Hematopoietic multipotent progenitor cell treated with erythropoietin and hydrocortisone succinate and interleukin-3 and kit ligand, for 17 days (in vitro differentiated cells): ENCODE measurements around the gene INS.
A peak's percentile ranks its signal among the peaks of the same experiment; 100 is the strongest.

ENCODE experiments used
- DNase-seq: peaks from one replicate; pipeline ENCODE4 v3.0.0-alpha.2; 2015; ENCODE audit warnings: low spot score

Gene INS

DNA sequence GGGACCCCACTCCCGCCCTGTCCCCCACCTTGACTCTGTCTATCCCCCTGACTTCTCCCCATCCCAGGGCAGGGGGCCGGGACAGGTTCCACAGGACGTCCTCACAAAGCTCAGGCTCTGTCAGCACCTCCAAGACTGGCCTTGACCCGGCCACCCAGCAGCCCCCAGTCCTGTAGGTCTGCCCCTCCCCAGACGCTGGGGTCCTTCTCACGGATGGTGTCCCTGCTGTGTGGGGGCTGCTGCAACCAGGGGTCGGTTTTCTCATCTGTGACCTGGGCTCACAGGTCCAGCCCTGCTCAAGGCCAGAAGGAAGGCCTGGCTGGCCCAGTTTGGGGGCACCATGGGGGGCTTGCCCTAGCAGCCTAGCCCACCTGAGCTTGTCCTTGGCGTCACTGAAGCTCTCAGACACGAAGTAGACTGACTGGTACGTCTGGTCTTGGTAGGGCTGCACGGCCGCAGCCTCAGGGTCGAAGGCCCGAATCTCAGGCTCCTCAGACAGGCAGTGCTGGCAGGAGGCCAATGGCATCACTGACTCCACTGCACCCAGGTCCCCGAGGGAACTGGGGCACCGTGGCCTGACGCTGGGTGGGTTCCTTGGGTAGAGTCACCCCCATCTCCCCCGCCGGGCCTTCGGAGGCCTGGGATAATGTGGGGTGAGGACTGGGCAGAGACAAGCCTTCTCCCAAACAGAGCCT is 4.0 kb upstream of the INS start:
- DNase-seq = no peak

DNA sequence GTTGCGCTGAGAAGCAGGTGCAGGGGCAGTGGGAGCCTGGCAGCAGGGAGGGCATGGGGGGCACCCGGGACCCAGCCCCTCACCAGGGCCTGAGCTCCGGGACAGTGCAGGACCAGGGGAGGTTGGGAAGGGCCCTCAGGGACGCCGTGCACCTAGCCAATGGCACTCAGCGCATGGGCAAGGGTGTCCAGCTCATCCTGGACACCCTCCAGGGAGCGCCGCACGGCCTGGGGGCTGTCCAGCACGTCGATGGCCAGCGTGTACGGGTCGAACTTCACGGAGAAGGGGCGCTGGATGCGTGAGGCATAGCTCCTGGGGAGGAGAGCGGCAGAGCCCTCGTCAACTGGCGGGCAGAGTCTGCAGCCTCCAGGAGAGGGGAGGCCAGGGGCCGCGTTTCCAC is 3.1 kb upstream of the INS start:
- DNase-seq = no peak

DNA sequence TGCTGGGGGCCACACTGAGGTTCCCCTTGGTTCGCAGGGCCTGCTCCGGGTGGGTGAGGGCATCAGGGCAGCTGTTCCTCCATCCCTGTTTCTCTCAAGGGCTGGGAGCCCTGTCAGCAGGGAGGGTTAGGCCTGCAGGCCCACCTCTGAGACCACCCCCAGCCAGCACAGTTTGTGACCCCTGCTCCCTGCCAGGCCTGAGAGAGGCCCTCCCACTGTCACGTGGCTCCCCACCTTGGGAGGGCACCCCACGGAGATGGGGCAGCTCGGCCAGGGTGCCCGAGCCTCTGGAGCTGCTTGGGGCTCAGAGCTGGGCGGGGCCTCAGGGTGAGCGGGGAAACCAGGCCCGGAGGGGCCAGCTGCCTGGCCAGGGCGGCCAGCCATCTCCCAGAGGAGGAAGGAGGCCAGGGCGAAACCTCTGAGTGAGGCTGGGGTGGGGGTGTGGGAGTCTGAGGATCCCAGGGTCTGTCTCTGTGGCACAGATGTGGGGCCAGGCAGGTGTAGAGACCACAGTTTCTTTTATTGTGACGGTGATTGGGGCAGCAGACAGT is 2.5 kb upstream of the INS start:
- DNase-seq = no peak

DNA sequence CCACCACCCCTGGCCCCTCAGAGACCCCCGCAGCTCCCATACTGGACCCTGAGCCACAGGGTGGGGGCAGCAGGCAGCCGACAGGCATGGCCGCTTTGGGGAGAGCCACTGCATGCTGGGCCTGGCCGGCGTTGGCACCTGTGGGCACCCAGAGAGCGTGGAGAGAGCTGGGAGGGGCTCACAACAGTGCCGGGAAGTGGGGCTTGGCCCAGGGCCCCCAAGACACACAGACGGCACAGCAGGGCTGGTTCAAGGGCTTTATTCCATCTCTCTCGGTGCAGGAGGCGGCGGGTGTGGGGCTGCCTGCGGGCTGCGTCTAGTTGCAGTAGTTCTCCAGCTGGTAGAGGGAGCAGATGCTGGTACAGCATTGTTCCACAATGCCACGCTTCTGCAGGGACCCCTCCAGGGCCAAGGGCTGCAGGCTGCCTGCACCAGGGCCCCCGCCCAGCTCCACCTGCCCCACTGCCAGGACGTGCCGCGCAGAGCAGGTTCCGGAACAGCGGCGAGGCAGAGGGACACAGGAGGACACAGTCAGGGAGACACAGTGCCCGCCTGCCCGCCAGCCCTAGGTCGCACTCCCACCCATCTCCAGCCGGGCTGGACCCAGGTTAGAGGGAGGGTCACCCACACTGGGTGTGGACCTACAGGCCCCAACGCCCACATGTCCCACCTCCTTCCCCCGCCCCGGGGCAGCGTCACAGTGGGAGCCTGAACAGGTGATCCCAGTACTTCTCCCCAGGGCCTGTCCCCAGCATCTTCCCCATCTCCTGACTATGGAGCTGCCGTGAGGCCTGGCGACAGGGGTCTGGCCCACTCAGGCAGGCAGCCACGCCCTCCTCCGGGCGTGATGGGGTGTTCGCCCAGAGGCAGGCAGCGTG is 1.2 kb downstream of the INS start:
- DNase-seq = no peak

DNA sequence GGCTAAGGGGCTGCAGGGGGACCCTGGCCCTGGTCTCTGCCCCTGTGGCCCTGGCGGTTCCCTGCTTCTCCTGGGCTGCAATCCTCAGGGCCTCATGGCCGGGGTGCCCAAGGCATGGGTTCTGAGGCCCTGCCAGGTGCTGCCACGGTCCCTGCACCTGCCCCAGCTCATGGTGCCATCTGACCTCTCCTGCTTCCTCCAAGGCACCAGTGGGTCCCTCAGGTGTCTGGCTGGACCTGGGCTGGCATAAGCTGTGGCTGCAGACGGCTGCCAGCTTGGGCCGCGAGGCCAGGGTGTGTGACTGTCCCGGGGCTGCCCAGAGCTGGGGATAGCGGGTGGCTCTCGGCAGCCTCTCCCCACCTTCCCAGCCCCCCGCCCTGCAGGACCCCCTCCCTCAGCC is 2.0 kb downstream of the INS start:
- DNase-seq = no peak

DNA sequence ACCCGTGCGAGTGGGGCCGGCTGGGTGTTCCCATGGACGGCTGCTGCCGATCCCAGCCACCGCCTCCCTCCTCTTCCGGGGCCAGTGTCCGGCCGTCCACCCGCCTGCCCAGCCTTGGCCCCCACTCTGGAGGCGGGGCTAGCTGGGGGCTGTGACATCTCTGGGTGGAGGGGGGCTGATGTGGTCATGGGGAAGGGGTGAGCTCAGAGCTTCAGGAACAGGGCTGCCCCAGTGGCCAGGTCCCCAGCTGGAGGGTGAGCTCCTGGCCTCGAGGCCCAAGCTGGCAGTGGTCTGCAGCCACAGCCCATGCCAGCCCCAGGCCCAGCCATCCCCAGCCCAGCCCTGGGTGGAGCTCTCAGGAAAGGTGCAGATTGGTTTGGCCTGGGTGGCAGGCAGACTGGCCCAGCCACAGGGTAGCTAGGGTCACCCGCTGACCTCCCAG is 2.7 kb downstream of the INS start:
- no peak for DNase-seq

DNA sequence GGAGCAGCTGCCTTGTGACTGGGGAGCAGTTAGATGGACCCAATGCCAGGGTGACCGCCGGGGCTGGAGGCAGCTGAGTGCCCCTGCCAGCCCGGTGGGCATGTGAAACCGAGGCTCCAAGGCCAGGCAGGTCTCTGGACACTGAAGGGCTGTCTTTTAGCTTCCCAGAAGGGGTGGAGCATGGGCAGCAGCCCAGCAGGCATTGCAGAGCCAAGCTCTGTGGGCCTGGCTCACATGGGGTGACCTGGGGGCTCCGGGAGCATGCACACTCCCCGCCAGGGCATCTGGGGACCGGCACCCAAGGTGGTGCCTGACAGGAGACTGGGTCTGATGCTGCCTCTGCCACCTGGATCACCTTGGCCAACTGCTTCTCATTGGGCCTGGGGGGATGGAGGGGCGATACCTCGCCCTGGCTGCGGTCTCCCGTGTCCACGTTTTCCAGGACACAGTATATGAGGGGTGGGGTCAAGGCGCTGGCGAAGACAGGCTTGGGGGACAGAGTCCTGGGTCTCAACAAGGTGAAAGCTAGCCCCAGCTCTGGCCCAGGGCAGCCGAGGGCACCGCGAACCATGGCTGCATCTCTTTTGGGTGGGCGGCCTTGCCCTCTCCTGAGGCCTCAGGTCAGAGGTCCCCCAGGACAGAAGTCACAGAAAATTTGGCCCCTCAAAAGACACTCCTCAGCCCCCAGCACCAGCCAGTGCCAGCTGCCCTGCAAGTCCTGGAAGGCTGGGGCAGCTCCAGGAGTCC is 3.5 kb downstream of the INS start:
- DNase-seq = no peak

DNA sequence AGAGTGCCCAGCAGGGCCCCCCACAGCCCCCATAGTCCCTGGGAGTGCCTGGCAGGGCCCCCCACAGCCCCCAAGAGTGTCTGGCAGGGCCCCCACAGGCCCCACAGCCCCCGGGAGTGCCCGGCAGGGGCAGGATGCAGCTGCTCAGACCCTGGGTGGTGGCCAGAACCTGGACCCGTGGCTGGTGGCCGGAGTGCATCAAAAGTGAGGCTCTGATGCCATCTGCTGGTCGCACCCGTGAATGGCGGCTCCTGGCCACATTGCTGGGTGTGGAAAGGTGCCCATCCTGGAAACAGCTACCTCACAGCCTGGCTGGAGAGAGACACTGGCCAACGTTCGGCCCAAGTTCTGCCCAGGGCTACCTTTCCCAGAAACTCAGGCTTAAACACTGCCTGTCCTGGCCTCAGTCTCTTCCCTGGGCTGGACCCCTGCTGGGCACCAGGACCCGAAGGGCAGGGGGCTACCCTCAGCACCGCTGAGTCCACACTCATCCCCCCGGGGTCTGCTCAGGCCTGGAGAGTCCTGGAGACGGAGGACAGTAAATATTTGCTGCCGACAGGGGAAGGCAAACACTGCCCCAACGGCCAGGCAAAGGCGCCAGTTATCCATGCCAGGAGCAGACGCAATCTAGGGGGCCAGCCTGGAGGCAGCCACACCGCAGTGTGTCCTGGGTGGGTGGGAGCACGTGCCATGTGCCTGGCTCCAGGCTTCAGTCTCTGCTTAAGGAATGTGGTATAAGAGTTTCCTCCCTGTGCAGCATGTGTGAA is 4.4 kb downstream of the INS start:
- peak; percentile 54 for DNase-seq

DNA sequence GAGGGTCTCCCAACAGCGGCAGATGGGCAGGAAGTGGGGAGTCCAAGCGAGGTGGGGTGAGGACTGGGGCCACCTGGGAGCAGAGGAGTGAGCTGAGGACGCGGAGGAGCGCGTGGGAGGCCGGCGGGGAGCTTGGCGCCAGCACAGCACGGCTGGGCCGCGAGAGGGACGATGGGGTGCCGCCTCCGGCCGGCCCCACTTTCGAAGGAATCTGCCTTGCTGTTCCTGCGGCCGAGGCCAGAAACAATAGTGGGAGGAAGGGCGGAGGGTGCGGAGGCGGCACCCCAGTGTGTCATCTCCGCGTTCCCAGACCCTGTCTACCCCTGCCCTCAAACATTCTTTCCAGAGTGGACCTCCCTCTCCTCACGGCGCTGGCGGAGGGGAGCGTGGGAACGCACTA is 5.5 kb downstream of the INS start:
- no peak for DNase-seq

DNA sequence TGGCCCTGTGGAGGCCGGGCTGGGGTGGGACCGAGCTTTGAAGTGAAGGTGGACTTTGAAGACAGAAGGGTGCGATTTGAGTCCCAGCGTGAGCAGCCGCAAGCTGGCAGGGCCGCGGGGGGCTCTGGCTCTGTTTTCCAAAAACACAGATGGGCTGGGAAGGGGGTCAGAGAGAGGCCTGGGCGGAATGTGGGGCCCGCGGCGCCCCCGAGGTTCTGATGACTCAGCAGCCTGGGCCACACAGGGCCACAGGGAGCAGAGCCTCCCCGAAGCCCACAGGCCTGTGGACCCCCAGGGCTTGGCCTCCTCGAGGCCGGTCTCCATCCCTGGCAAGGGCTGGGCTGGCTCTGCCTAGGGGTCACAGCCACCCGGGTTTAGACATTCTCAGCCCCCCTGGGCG is 6.1 kb downstream of the INS start:
- DNase-seq = no peak

DNA sequence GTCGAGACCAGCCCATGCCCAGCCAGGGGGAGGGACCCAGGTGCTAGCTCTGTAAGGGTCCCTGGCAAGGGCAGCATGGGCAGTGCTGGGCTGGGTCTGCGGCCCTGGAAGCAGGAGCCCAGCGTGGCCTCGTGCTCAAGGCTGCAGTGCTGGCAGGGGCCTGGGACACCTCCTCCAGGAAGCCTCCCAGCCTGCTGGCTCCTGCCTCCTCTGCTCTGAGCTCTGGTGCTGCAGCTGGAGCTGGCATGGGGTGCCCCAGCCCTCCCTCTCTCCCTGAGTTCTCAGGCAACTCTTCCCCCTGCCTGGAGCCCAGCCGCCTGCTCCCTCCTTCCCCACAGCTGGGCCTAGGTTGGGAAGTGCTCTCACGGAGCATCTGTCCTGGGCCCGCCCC is 6.8 kb downstream of the INS start:
- DNase-seq = no peak

DNA sequence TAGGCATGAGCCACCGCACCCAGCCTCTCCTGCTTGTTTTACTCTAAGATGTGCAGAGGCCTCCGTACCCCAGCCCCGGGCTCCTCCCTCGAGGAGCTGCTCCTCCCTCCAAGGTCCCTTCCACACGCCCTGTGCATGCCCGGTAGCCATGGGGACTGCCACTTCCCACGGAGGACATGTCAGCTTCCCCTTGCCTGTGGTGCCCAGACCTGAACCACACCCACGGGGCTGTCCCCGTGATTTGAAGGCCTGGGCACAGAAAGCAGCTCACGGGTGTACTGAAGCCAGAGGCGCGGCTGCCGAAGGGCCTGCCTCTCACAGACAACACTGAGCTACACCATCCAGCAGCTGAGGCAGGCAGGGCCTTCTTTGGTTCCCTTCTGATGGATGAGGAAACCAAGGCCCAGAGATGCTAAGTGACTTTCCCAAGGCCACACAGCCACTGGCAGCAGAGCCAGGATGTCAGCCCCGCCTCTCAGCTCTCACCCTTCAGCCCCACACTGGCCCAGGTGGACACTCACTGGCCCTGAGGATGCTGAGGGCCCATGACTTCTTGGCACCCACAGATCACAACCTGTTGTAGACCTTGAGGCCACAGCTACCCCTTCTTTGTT is 7.3 kb downstream of the INS start:
- DNase-seq = no peak

DNA sequence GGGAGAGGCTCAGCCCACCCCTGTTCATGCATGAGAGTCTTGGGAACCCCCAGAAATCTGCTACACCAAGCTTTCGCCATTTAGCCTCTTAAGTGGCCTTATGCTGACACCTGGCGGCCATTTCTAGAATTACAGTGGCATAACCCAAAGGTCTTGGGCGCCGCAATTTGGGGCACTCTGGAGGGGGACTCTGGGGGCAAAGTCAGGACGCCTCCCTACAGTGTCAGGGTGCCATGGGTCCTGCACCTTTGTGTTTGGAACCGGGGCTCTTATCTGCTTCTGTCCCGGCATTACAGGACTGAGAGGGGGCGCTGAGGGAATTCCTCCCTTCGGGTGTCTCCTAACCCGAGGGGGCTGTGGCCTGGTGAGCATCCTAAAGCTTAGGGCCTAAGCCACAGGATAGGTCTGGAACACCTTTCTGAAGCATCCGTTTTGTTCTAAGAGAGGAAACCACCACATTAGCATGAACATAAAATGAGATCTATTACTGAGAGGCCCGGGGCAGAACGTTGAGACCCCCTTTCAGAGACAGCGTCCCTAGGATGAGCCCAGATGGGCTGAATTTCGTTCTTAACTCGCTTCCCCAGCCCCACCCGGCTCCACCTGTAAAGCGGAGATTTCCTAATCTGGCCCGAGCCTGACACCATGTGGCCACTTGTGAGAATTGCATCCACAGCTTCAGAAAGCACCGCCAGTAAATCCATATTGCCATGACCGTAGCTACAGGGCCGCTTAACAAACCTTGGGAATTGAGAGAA is 9.3 kb downstream of the INS start:
- peak; percentile 81 for DNase-seq

DNA sequence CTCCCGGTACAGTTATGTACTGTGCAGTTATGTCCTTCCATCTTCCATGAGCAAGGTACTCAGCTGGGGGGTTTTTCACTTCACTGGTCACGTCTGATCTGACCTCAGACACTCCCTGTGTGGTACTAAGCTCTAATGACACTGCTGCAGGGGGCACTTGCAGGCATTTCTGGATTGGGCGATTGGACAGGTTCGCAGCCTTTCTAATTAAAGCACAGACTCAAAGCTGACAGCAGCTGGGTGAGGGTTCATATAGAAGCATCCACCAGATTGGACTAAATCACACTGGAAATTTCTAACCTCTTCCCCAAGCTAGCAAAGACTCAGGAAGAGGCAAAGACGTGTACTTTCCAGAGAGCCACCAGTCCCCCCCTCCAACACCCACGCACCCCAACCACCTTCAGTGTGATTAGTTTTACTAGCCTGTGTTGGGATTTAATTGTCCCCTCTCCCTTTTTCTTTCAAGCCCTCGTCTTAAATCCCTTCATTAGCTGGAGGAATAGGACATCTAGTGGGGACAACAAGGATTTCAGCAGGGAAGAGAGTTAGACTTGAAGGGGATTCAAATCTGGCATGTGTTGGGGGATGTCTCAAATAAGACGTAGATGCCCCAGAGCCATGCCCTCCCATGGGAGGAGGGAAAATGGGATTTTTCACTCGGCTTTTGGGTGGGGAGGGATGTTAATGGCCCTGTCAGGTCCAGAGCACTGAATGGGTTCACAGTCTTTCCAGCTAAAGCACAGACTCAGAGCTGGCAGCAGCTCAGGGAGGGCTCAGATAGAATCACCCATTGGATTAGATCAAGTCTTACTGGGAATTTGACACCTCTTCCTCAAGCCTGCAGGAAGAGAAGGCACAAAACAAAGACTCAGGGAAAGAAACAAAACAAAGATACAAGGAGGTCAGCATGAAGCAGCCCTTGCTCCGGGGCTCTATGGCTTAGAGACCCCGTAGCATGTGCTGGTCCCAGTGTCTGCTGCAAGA is 10.9 kb downstream of the INS start:
- no peak for DNase-seq

DNA sequence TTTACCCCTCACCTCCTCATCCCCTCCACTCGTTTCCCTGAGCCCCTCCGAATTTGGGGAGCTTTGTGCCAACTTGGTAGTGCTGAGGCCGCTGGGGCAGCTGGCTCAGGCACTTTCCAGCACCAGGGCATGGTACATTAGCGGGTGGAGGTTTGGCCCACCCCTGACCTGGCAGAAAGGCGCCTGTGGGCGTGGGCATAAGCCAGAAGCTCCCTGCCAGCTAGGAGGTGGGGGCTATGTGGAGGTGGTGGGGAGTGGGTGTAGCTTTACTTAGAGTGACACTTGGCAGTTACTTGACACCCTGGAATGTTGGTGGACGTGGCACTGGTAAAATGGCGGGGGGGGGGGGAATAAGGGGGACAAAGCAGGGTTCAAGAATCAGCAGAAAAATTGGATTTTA is 11.5 kb downstream of the INS start:
- DNase-seq = no peak

DNA sequence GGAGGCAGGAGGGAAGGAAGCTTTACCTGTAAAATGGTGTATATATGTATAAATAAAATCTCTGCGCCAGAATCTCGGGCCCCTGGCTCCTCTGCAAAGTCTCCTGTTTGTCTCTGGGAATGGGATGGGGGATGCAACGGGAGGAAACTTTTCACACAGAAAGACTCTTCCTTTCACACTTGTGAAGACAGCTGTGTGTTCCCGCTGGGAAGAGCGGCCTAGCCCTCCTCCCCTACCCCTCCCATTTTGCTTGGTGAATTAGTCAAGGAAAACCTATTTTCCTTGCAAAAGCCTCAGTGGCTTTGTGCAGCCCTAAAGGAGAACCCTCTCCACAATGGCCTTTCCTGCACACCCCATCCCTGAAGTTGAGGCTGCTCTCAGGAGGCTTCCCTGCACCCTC is 12.4 kb downstream of the INS start:
- no peak for DNase-seq

DNA sequence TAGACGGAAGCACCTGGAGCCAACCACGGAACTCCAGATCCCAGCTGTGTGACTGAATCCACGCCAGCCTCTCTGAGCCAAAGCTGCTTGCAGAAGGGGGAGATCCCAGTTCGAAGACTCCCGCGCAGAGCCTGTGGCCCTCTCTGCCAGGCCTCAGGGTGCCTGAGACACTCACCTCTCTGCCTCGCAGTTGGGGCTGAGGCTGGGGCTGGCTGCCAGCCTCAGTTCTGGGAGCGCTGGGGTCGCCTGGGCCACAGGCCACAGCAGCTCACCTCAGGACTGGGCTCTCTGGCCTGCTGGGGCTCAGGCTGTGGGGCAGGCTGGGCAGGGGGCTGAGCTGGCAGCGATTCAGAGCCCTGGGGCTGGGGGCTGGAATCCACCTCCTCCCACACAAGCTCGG is 13.6 kb downstream of the INS start:
- DNase-seq = no peak

DNA sequence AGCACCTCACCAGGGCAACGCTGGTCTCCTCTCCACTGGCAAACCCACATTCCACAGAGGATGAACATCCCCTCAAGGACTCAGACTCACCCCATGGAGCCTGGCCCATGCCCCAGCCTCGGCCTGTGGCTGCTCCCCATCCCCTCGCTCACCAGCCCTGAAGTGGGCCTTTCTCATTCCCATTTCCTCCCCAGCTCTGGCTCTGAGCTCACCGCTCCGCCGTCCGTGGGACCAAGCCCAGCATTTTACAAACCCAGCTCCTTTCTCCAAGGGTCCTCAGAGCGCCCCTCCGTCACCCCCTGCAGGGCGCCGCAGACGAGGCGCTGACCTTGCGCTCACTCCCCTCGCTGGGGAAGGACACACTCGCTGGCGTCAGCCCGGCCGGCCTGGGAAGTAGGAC is 15.0 kb downstream of the INS start:
- DNase-seq = no peak

DNA sequence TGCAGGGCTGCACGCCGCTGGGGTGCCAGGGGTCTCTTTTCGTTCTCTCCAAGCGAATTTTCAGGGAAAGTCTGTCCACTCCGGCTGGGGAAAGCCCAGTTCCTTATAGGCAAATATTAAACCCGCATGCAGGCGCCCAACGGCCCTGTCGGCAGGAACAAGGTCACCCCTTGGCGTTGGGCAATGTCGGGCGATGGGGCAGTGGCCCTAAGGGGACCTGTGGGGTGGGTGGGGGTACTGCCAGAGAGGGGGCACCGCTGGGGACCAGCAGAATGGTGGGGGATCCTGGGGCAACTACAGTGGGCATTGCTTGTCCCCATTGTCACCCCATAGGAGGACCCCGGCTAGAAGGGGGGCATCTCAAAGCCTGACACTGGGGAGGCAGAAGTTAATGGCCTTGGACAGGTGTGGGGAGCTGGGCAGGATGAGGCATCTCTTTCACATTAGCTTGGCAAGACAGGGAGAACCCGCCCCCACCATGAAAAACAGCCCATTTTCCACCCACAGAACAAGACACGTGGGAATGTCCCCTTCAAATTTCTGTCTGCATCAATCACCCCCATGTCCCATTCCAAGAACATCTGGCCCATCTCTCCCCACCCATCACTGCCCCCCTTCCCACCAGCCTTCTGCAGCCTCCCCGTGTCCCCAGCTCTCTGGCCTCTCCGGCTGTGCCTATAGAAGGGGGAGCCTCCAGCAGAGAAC is 16.3 kb downstream of the INS start:
- no peak for DNase-seq
